Measurements from ENCODE around the gene KMT2A.
A peak's percentile ranks its signal among the peaks of the same experiment; 100 is the strongest.
"Not testable (repeated sequence)": the region's sequence is repeated elsewhere in the genome, so short reads cannot be mapped to it uniquely, and the experiment has no call there.

KMT2A gene

DNA sequence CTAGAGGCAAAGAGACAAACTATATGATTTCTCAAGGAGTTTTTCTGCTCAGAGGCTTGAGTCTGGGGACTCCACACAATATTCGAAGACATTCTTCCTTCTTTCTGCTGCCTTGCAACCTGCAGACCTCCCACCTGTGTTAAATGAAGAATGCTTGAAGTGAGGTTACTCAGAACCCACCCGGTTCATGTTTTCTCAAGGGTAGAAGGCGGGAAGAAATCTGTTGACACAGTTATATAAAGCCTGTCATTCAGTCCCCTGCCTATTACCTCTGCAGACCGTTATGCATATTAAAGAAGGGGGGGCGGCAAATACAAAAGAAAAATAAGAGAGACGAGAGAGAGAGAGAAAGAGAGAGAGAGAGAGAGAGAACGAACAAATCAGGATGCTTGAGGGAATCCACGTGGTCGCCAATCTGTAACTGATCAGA, 2.2 kb upstream of the KMT2A start:
- in situ Hi-C loops (cut with MboI; ENCODE audit: low pct_unique_long_range_greater_than_20kb, low sequenced_read_pairs): no loop called here
- DNase-seq: no peak

DNA sequence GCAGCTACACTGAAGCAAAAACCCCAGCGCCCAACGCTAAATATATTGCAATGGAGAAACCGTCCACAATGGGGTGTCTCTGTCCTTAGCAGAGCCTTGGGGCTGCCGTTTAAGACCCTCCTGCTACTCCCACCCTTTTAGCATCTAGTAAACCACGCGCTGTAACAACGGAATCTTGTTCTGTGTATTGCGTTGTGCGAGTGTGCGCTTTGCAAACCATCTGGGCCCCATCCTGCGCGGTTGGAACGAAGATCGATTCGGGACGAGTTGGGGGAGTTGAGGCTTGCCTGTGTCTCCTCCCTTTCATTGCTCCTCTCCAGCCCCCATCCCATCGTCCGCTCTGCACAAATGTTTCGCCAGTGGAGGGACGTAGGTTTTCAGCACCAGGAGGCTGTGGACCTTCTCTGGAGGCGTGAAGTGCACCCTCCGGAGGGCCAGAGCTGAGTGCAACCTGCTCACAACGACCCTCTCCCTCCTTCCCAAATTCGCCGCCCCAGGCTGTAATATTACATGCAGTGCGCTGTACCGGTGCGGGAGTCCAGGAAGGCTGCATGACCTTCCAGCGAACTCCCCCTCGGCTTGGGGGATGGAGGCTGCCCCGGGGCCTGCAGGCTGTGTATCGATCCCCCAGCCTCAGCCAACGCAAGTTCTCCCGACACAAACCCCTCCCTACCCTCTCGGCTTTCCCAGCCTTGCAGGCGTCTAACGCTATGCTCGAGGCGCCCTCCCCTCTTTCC, 1.6 kb upstream of the KMT2A start:
- DNase-seq: peak; percentile 67
- in situ Hi-C loops (cut with MboI; ENCODE audit: low pct_unique_long_range_greater_than_20kb, low sequenced_read_pairs): no loop called here

DNA sequence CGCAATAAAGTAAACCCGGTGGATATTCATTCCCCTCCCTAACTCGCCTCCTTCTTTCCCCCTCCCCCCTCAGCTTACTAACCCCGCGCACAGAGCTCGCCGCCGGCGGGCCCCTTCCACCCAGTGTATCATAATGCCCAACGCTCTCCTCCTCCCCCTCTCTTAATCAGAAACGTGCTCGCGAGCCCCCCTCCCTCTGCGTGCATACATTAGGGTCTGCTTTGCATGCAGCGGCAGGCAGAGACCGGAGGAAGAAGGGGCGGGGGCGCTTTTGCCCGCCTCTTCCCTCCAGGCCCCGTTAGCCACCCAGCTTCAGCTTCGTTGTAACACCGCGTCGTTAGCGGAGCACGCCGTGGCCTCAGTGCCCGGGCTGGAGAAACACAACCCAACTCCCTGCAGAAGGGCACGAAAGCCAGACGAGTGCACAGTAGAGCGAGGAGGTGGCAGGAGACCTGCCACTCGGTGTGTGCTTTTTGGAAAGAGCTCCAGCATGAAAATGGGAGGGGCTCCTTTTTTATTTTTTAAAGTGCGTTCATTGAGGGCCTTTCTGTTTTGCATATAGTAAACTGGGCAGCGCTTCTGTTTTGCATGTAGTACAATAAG, 901 bp upstream of the KMT2A start:
- DNase-seq: peak; percentile 93
- in situ Hi-C loops (cut with MboI; ENCODE audit: low pct_unique_long_range_greater_than_20kb, low sequenced_read_pairs): no loop called here

DNA sequence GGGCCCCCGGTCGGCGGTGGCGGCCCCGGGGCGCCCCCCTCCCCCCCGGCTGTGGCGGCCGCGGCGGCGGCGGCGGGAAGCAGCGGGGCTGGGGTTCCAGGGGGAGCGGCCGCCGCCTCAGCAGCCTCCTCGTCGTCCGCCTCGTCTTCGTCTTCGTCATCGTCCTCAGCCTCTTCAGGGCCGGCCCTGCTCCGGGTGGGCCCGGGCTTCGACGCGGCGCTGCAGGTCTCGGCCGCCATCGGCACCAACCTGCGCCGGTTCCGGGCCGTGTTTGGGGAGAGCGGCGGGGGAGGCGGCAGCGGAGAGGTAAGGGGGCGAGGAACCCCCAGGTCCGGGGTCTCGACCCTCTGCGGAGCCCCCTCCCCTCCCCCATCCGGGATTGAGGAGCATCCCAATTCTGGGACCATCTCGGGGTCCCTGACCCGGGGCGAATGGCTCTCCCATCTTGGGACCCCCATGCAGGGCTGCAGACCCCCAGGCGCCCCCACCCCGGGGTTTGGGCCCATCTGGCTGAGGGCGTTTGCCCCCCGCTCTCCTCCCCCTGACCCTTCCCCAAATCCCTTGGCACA, 431 bp downstream of the KMT2A start:
- no peak for DNase-seq
- in situ Hi-C loops (cut with MboI; ENCODE audit: low pct_unique_long_range_greater_than_20kb, low sequenced_read_pairs): no loop called here

DNA sequence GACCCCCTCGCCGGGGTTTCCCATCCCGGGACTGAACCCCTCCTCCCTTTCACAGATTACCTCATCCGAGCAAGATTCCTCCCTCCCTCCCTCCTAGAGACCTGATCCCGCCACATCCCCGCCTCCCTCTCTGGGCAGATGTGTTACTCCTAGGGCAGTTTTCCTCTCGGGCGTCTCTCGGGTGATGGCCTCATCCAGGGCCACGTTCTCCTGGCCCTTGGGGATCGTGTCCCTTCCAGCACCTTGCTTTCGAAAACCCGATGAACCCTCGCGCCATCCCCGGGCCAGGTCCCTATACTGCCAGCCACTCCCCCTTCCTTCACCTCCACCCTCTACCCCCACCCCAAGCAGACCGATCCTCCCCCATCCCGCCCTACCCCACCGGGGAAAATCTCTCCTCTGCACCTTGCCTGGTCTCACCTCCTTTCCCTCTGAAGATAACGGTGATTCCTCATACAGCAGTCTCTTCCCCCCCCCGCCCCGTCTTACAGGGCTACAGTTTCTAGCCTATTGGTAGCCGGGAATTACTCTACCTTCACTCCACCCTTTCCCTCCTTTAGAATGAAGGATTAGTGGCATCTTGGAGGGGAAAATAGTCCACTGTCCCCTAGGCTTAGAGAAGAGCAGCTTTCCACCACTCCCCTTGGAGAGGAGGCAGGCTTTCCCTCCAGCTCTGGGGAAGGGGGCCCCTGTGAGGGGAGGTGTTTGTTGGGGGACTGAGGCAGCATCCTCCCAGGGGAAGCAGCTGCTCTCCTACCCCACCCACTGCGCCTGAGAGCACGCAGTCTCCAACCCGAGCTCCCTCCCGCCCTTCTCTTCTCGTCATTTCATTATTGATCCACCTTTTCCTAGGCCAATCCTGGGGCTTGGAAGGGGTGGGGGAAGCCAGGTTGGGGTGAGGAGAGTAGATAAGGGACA, 1.2 kb downstream of the KMT2A start:
- in situ Hi-C loops (cut with MboI; ENCODE audit: low pct_unique_long_range_greater_than_20kb, low sequenced_read_pairs): no loop called here

DNA sequence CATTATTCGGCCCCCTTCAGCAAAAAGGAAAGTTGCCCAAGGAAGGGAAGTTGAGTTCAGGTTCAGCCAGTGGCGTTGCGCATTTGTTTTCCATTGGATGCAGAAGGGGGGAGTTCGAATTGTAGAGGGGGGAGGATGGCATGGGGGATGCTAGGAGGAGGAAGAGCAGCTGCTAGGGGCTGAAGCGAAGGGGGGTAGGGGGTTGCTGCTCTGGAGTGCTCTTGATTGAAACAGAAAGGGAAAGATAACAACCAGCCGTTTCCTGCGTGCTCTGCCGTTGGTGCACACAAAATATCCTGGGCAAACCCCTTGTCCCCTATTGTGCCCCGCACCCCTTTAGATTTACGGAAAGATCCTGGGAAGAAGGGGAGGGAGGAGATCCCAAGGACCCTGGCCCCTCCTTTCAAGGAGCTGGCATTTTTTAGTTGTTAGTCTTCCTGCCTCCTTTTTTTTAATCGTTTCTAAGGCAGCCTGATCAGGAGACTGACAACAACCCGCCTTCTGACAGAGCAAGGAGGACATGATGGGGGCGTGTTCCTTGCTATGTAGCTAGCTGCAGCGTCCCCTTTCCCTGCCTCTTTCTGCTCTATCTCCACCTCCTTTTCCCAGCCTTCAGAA, 2.1 kb downstream of the KMT2A start:
- in situ Hi-C loops (cut with MboI; ENCODE audit: low pct_unique_long_range_greater_than_20kb, low sequenced_read_pairs): no loop called here
- DNase-seq: peak; percentile 72

More for the DNA sequence above, 1.2 kb downstream of the KMT2A start:
- DNase-seq: peak; percentile 39

DNA sequence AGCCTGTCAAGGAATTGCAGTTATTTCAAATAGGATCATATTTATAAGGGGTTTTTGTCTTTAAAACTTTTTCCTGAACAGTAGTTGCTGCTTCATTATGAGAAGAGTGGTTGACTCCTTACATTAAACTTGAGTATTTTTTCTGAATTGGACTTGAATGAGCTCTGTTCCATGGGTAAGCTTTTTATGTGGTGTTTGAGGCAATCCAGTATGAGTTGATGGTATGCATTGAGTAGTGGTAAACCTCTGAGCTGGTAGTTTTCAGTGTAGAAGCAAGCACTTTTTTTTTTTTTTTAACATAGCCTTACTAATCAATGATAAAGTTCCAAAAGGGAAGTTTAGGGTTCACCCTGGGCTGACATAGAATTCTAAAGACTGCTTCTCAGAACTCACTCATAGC, 3.4 kb downstream of the KMT2A start:
- no peak for DNase-seq
- in situ Hi-C loops (cut with MboI; ENCODE audit: low pct_unique_long_range_greater_than_20kb, low sequenced_read_pairs): no loop called here

DNA sequence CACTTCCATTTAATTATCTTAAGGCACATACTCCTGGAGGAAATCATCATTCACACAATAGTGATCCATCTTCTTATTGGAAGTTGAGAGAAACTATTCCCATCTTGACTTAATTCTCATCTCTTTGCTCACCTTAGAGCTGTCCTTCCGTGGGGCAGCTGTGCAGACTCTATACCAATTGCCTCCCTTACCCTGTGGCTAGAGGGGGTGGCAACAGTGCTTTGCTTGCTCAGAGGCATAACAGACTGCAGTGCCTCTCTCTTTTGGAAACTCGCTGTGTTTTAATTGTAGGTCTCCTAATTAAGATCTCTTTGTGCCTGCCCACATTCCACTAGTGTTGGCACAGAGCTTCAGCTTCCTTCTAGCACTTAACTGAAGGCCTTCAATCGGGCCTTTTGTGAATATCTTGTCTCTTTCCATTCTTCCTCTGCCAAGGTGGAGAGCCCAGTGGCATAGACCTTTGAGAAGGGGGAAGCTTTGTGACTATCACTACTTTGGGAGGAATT, 5.5 kb downstream of the KMT2A start:
- in situ Hi-C loops (cut with MboI; ENCODE audit: low pct_unique_long_range_greater_than_20kb, low sequenced_read_pairs): no loop called here
- no peak for DNase-seq

DNA sequence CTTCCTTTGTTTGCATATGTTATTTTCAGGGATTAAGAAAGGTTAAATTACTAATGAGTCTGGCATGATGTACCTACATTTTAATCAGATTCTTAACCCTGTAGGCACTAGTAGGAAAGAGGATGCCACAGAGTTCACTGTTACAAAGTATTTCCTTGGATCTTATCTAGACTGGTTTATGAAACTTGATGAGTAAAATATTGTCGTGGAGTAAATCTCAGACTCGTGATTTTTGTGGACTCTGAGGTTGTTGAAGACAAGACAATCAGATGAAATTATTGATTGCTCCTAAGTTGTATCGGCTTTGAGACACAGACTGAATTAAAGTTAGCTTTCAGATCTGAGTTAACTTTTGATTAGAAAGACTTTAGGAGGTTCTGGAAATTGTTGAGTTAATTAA, 6.0 kb downstream of the KMT2A start:
- DNase-seq: no peak
- in situ Hi-C loops (cut with MboI; ENCODE audit: low pct_unique_long_range_greater_than_20kb, low sequenced_read_pairs): no loop called here

DNA sequence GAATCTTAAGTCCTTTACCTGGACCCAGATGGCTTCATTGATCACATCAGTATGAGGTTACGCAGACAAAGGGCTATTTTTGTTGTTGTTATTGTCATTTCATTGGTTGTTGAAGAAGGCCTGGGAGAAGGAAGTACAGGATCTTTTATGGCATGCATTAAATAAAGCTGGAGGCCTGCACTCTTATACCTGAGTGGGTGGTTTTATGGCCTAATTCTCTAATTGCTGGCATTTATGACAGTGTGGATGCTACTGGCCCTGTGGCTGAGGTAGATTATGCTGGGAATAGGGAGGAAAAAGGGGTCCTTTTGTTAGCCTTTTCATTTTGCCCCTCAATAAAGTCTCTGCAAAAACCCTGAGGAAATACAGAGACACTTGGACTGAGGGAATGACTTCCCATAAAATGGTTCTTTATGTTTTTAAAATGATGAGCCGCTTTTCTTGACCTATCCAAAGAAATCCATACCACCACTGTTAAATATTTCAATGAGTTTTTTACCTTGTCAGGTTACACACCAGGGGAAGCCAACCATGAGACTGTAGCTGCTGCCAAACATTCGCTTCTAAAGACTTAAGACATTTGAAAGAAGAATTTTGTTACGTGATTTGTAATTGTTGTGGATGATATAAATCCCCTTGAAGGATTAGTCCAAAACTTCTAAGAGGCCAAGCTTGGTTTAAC, 6.8 kb downstream of the KMT2A start:
- in situ Hi-C loops (cut with MboI; ENCODE audit: low pct_unique_long_range_greater_than_20kb, low sequenced_read_pairs): no loop called here

DNA sequence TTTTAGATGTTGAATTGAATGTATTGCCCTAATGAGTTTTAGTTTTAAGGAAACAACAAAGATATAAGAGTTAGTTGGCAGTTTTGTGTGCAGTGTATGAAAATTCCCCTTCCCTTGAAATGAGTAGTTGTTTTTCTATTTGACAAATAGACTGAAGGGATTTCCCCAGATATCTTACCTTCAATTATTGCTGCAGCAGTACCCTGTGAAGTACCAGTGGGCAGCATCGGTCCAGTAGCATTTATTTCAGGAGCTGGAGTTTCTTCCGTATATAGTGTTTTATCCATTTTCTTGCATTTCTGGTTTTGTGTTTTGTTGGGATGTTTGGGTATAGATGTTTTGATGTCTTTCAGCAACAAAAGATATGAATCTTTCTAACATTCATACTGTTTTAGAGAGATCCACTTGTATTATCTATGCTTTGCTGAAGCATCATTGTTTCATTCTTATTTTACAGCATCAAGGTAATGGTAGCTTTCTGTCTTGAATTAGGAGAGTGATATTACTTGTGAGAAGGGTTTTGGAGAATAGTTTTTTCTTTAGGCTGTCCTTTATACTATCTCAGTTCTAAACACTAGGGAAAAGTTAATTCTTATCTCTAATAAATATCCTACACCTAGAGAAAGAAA, 7.4 kb downstream of the KMT2A start:
- DNase-seq: no peak
- in situ Hi-C loops (cut with MboI; ENCODE audit: low pct_unique_long_range_greater_than_20kb, low sequenced_read_pairs): no loop called here

More for the DNA sequence above, 6.8 kb downstream of the KMT2A start:
- no peak for DNase-seq

DNA sequence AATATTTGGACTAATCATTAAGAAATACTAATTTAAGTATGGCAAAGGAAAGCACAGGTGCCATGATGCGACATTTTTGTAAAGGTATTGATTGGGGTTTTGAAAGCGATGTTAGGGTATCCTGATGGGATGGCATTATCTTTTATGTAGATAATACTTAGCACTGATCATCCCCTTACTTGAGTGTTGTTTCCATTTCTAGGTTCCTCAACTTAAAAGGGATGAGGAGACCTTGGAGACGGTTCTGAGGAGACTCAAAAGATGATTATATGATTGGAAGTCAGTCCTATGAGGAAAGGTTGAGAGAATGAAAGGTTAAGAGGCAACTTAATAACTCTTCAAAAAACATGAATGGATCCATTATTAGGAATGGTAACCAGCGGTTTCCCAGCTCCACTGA, 11.1 kb downstream of the KMT2A start:
- in situ Hi-C loops (cut with MboI; ENCODE audit: low pct_unique_long_range_greater_than_20kb, low sequenced_read_pairs): no loop called here
- DNase-seq: no peak

DNA sequence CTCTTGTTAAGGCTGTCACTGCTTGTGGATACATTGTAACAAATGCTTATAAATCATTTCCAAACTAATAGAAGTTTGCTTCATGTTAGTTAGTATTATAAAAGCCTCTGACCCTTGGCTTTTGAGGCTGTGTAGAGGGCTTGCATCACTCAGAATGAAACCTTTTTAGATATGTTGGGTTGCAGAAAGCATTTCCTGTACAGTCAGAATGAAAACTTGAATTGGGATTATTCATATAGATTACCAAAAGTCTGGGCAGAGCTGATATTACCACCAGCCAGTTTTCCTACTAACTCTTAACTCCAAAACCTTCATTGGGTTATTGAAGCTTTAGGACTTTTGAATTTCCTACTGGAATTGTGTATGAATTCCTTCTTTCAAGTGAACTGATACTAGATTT, 12.0 kb downstream of the KMT2A start:
- in situ Hi-C loops (cut with MboI; ENCODE audit: low pct_unique_long_range_greater_than_20kb, low sequenced_read_pairs): no loop called here
- DNase-seq: no peak

DNA sequence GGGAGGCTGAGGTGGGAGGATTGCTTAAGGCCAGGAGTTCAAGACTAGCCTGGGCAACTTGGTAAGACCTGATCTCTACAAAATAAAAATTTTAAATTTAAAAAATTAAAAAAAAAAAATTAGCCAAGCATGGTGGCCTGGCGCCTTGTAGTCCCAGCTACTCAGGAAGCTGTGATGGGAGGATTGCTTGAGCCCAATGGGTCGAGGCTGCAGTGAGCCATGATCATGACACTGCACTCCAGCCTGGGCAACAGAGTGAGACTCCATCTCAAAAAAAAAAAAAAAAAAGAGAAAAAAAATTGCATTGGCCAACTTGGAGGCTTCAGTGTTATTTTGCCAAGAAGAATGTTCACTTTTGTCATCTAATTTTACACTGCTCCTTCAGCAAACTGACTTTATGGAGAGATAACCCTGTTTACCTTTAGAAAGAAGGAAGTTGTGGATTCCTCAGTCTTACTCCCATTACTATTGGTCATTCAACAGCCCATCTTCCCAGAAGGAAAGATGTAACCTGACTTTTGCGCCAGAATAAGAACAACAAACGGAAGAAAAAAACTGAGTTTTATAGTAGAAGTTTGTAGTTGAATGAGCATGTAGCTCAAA, 13.1 kb downstream of the KMT2A start:
- DNase-seq: no peak
- in situ Hi-C loops (cut with MboI; ENCODE audit: low pct_unique_long_range_greater_than_20kb, low sequenced_read_pairs): no loop called here

DNA sequence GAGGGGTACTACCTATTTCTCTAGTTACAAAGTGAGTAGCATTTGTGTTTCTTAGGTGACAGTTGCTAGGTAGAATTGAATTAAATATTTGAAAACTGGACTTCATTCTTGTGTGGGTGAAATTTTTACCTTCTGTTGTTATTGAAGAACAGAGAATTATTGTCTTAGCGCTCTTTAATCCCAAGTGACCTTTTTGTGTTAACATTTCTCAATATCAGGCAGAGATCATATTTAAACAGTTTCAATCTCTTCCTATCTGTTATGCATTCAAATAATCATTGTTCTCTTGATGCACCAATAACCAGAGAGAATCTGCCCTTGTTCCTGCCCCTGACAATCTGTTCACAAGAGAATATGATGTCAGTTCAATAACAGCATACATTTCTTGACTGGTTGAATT, 14.2 kb downstream of the KMT2A start:
- in situ Hi-C loops (cut with MboI; ENCODE audit: low pct_unique_long_range_greater_than_20kb, low sequenced_read_pairs): no loop called here
- DNase-seq: no peak

DNA sequence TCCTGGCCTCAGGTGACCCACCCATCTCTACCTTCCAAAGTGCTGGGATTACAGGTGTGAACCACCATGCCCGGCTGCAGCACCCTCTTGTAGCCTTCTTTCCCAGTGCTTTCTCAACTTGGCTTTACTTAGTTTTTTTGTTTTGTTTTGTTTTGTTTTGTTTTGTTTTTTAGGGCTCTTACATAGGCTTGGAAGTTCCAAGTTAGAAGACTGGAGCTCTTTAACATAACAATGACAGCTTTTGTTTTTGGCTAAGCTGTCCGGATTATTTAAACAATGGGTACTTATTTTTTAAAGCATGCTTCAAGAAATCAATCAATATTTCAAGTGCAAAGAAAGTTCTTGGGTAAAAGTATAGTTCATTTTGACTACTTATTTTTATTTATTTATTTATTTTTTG, 25.9 kb downstream of the KMT2A start:
- in situ Hi-C loops (cut with MboI; ENCODE audit: low pct_unique_long_range_greater_than_20kb, low sequenced_read_pairs): no loop called here
- no peak for DNase-seq

DNA sequence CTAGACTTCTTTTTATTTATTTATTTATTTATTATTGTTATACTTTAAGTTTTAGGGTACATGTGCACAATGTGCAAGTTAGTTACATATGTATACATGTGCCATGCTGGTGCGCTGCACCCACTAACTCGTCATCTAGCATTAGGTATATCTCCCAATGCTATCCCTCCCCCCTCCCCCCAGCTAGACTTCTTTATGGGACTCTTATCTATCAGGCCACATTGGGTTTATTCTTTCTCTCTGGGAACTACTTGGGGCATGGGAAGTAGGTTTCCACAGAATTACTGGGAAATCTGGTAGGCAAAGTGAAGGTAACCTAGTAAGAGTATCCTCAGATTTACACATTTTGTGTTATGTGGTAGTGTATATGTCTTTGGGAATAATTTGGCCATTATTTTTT, 32.7 kb downstream of the KMT2A start:
- DNase-seq; in situ Hi-C loops (cut with MboI; ENCODE audit: low pct_unique_long_range_greater_than_20kb, low sequenced_read_pairs): not testable (repeated sequence)

DNA sequence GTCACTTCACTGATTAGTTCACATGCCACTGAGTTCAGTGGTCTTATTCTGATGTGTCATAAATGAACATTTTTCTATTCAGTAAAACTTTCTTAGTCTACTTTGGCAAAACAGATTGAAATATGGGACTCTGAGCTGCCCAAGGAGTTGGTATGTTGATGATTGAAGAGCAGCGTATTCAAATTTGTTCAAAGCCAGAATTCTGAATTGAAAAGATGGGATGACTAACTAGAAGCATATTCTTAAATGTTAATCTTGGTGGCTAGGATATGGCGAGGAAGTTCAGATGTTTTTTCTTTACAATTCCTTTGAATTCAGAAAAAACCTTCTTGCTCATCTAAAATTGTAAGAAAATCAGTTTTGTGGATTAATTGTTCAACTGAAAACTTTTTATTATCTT, 34.7 kb downstream of the KMT2A start:
- in situ Hi-C loops (cut with MboI; ENCODE audit: low pct_unique_long_range_greater_than_20kb, low sequenced_read_pairs): no loop called here
- no peak for DNase-seq
